Measurements from ENCODE around the gene ST3GAL6. TPM values are rescaled to one million over a fixed set of nuclear protein-coding genes. Genes with fewer than 3 reads are reported as not detected.

ST3GAL6 gene
- total and polyA plus RNA-seq, 2 of the 4 experiments (the other 2 are of a cell fraction): 0.36 to 0.99 TPM

DNA sequence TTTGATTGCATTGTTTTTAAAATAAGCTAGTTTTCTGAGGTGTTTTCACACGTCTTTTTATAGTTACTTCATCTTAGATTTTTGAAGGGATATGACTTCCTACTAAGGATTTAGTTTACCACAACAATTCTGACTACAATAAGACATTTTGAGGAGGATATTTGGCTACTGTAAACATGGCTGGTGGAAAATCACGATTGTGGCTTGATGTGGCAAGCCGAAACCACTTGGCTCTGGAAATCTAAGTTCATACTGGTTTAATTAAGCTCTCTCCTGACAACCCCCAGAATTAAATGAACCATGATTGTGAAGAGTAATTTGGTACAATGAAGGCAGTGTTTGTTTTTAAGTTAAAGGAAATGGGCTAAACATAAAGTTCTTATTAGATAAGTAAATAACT lies 30.8 kb downstream of the ST3GAL6 start:
- Histone ChIP-seq H3K14ac (replicated peaks; ENCODE audit: low read depth, low read length) (no peak overlapping the region), H3K9me3 (ENCODE audit: control insufficient read depth, insufficient read depth, low read length) (no peaks in the 10 kb centered on the region), H2AK9ac (replicated peaks; ENCODE audit: low read depth, low read length, poor library complexity) (no peak overlapping the region), H3K4me2 (ENCODE audit: low read depth, low read length) (no peak overlapping the region), H3K36me3 (ENCODE audit: control insufficient read depth, insufficient read depth, low read length) (peaks cover 7% of the 10 kb centered on the region; the same call in 1 of the 2 replicates), H3K79me1 (ENCODE audit: low read depth in 1 of 2, low read length in 2 of 2) (peaks cover 0 to 3% of the 10 kb centered on the region in 2 experiments; a peak in 1 of 4 replicates), H2BK5ac (ENCODE audit: low read depth, low read length, poor library complexity, severe bottlenecking) (peak overlapping the region; percentile 59), H3K4me1 (ENCODE audit: control insufficient read depth, insufficient read depth, low read length) (peaks cover 4% of the 10 kb centered on the region; the same call in 1 of the 2 replicates), H3K18ac (ENCODE audit: low read depth, low read length) (no peak overlapping the region), H3K9ac (ENCODE audit: low read depth, low read length) (0 out of 2 replicates have a peak overlapping the region, but pooled peaks have one; percentile 48), H2AK5ac (ENCODE audit: low read depth, low read length) (no peak overlapping the region), H3K4ac (ENCODE audit: low read depth, low read length) (no peak overlapping the region), H4K20me1 (ENCODE audit: insufficient read depth, low read length) (no peaks in the 10 kb centered on the region), H2BK20ac (ENCODE audit: low read depth, low read length) (no peak overlapping the region), H2BK120ac (ENCODE audit: low read depth, low read length) (no peak overlapping the region), H3K56ac (ENCODE audit: extremely low read depth, insufficient read depth, low read length) (no peak overlapping the region), H4K91ac (ENCODE audit: insufficient read depth, low read depth, low read length) (no peak overlapping the region), H3K4me3 (ENCODE audit: insufficient read depth, low read depth, low read length) (no peak overlapping the region), H3K23ac (ENCODE audit: low read depth, low read length) (no peak overlapping the region), H3K27ac (ENCODE audit: insufficient read depth, low read length) (no peak overlapping the region), H2BK15ac (ENCODE audit: low read depth, low read length) (no peak overlapping the region), H4K5ac (ENCODE audit: low read depth, low read length) (no peak overlapping the region), H4K8ac (ENCODE audit: low read depth in 2 of 2, low read length in 2 of 2) (0 out of 4 replicates have a peak overlapping the region, but pooled peaks of 1 of the 2 experiments have one; percentile 31), H2AFZ (replicated peaks; ENCODE audit: low read length, poor library complexity) (no peak overlapping the region), H3K9me1 (ENCODE audit: insufficient read depth, low read length) (0 out of 2 replicates have a peak, but pooled peaks cover 3% of the 10 kb centered on the region), H3K27me3 (ENCODE audit: control insufficient read depth, insufficient read depth, low read length) (no peaks in the 10 kb centered on the region)
- intact Hi-C loops (cut with micrococcal nuclease): loop anchor here (5.0 kb wide), 1 partner anchor 192 kb away; no protein-coding TSS in a partner anchor
- TF ChIP-seq SMC3 (IDR thresholded peaks at IDR 0.05; ENCODE audit: low read depth, low read length) (no peak), BHLHE40 (IDR thresholded peaks at IDR 0.05; ENCODE audit: low read depth, low read length) (no peak), MXI1 (IDR thresholded peaks at IDR 0.05; ENCODE audit: borderline replicate concordance, low read depth, low read length) (no peak)
- no TSS peak for BruUV-seq (replicated peaks)
- DNase-seq (no peak), ATAC-seq (ENCODE audit: low read depth) (no peak)
- CTCF ChIA-PET: interaction anchor here (0.5 to 1.1 kb wide), 2 partner anchors 129 to 192 kb away, joined by 3 to 4 read pairs; no protein-coding TSS in a partner anchor
- dilution Hi-C loops (cut with HindIII; ENCODE audit: low sequenced_read_pairs, unreplicated experiment): no loop called here
- in situ Hi-C loops (cut with MboI; ENCODE audit: low sequenced_read_pairs): no loop called here
- POLR2A ChIA-PET (ENCODE audit: unreplicated experiment): interaction anchor here (0.6 kb wide), 1 partner anchor 16 kb away, joined by 3 read pairs; no protein-coding TSS in a partner anchor
- no CpG with 5 or more reads among the region's 3 CpGs for WGBS, 2 experiments (ENCODE audit: extremely low coverage in 2 of 2, insufficient read length in 1 of 2)

All from IMR-90 (cell line).